ENCODE measurements around the gene TAGLN2. TPM values are rescaled to one million over a fixed set of nuclear protein-coding genes. Genes with fewer than 3 reads are reported as not detected.

The TAGLN2 gene
- total RNA-seq, 2 donors from 2014 or later, result 378 to 431 TPM

DNA sequence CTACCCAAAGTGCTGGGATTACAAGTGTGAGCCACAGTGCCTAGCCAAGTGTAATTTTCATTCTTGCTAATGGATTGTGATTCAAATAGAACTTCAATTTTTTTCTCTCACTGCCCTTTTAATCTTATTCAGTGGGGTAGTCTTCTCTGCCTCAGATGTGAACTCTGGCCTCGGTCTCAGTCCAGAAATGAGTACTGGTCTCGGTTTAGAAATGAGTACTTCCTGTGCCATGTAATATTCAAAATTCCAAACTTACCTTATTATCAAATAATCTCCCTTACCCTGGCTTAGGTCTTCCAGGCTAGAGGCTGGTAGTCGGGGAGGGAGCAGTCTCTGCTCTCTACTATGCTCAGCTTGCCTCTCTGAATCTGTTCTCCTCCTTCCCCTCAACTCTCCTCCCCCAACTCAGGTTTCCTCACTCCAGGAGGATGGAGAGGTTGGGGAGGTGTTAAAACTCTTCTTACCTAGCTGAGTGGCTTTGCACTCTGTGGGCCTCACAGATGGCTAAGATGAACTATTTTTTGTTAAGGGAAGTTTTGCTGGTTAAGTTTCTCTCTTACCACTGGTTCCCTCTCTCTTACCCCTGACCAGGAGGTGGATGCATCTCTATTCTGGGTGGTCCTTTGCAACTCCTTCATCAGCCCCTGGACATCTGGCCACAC, 33.5 kb upstream of the TAGLN2 start:
- ATAC-seq (replicated peaks in 1 of 2) (peak; percentile 49 to 83), DNase-seq (no peak)
- Mint-ChIP-seq H3K36me3 (ENCODE audit: insufficient read depth in 2 of 2) (no peaks in the 10 kb centered on the region), H3K4me1 (ENCODE audit: low read depth) (peaks cover 14% of the 10 kb centered on the region), H3K9me3 (no peaks in the 10 kb centered on the region), H3K27ac (no peak overlapping the region), H3K4me3 (peak overlapping the region in 1 of 2 donors; percentile 6), H3K27me3 (ENCODE audit: low read depth) (peaks cover 19% of the 10 kb centered on the region)

DNA sequence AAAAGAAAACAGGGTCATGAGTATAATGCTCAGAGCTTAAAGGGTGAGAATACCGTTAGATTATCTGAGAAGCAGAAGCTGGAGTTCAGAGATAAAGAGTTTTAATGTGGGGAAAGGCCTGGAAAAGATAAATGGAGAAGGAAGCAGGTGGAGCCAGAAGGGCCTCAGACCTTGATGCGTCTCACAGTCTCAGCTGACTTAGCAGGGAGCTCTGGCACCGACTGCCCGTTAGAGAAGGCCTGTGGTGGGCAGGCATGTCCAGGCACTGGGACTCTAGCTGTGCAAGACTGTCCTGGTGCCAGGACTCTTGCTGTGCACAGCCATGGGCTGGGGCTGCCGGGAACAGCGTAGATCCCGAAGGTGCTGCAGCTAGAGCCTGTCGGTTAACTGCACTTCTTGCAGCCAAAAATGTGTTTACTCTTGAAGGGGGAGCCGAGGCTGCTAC, 32.5 kb upstream of the TAGLN2 start:
- H3K9me3 Mint-ChIP-seq, result no peaks in the 10 kb centered on the region

DNA sequence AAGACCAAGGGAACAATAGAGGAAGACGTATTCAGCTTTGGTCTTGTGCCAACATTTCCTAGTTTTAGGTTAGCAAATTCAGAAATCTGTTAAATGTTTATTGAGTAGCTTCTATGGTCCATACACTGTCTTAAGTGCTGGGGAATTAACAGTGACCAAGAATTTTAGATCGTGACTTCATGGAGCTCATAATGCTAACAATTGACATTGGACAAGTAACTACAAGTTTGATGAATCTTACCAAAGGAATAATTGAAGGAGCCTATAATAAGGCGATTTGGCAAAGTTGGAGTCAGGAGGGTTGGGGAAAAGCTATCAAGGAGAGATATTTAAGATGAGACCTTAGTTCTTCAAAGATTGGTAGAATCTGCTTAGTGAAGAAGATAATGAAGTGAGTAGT, 30.1 kb upstream of the TAGLN2 start:
- ATAC-seq (replicated peaks in 1 of 2), result no peak
- peaks cover 14% of the 10 kb centered on the region for H3K4me1 Mint-ChIP-seq (ENCODE audit: low read depth)
- H3K9me3 Mint-ChIP-seq, result no peaks in the 10 kb centered on the region
- H3K36me3 Mint-ChIP-seq (ENCODE audit: insufficient read depth in 2 of 2), result no peaks in the 10 kb centered on the region
- H3K27ac Mint-ChIP-seq, result no peak overlapping the region
- no peak for DNase-seq
- peaks cover 41% of the 10 kb centered on the region for H3K27me3 Mint-ChIP-seq (ENCODE audit: low read depth)
- H3K4me3 Mint-ChIP-seq, result no peak overlapping the region

More for the DNA sequence above, 32.5 kb upstream of the TAGLN2 start:
- Mint-ChIP-seq H3K4me1 (ENCODE audit: low read depth) (peaks cover 14% of the 10 kb centered on the region), H3K4me3 (no peak overlapping the region), H3K27me3 (ENCODE audit: low read depth) (peaks cover 25% of the 10 kb centered on the region), H3K27ac (no peak overlapping the region), H3K36me3 (ENCODE audit: insufficient read depth in 2 of 2) (no peaks in the 10 kb centered on the region)
- ATAC-seq (replicated peaks in 1 of 2), result no peak
- no peak for DNase-seq

DNA sequence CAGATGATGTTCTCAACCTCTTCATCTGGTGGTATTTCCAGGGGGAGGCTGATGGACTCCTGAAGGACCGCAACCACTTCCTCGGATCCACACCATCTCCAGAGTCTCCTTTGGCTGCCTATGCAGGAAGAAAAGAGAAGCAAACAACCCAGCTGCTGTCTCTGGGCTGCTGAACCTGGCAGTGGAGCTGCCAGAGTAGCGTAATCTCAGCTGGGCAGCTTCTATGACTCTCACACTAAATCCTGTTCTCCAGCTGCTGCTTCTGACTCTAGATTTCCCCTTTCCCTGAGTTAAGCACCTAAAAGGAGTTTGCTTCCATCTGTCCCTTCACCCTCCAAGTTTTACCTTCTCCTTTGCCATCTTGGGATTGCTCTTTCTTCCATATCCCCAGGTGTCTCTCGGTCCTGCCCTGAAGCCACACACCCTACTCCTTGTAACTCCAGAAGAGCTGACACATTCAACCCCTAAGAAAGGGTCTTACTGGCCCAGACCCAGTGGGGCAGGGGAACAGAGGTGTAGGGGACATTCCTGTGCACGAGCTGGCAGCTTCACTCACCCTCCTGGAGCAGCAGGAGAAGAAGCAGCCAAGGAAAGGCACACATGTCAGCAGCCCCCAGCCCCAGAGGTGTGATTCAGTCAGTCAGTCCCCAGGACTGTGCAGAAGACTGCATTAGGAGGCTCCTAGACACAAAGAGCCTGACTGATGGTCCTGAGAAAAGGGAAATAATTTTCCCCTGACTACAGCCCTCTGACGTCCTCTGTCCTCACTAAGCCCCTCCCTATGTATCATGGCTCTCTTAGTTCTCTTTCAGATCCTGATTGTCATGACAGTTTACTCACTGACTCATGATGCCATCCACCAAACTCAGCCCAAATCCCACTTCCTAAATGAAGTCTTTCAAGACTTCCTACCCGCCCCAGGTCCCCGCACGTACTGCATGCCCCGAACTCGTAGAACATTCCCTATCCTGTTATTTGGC, 28.5 kb upstream of the TAGLN2 start, which contains the start of gene SLAMF9:
Gene SLAMF9, minus strand, starts transcription at position 702 of the 980 bp plus-strand sequence. Its CDS starts 100 bp downstream, at position 602.
- no peaks in the 10 kb centered on the region for H3K9me3 Mint-ChIP-seq
- peaks cover 5% of the 10 kb centered on the region for H3K4me1 Mint-ChIP-seq (ENCODE audit: low read depth)
- no peaks in the 10 kb centered on the region for H3K36me3 Mint-ChIP-seq (ENCODE audit: insufficient read depth in 2 of 2)
- peaks cover 41% of the 10 kb centered on the region for H3K27me3 Mint-ChIP-seq (ENCODE audit: low read depth)
- no peak for DNase-seq
- H3K27ac Mint-ChIP-seq, result no peak within 1 kb of the TSS
- H3K4me3 Mint-ChIP-seq, result no peak within 1 kb of the TSS
- no peak for ATAC-seq (replicated peaks in 1 of 2)

DNA sequence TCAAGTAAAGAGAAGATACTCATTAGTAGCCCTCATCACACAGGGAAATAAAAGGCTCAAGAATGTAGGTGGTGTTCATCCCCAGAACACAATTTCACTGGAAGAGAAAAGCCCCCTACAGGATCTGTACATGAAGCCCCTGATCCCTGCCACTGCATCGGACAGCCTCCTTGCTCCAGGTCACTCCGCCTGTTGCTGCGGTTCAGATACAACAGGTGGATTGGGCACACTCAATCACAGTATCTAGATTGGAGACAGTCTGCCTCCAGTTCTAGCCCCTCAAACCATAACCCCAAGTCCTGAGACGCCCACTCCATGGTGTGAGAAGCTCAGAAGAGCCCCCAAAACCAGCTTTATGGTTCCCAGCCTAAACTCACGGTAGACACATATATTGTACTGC, 27.6 kb upstream of the TAGLN2 start:
- Mint-ChIP-seq H3K4me1 (ENCODE audit: low read depth) (no peaks in the 10 kb centered on the region), H3K36me3 (ENCODE audit: insufficient read depth in 2 of 2) (no peaks in the 10 kb centered on the region), H3K4me3 (no peak overlapping the region), H3K27ac (no peak overlapping the region), H3K9me3 (no peaks in the 10 kb centered on the region), H3K27me3 (ENCODE audit: low read depth) (peaks cover 46% of the 10 kb centered on the region)
- ATAC-seq (replicated peaks in 1 of 2) (no peak), DNase-seq (no peak)

DNA sequence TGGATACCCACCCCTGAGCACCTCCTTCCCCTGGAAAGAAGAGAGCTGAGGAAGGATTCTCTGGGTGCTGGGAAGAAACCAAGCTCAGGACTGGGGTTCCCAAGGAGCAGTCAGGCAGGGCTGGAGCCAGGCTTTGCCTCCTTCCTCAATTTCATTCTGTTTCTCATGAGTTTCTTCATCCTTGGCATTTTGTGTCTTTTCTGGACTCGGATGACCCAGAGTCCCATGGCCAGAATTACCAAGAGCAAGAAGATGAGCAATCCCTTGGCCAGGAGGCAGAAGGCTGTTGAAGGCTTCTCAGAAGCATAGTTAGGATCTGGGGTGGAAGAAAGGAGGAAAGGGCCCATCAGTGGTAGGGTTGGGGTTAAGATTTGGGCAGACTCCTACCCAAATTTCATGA, 26.2 kb upstream of the TAGLN2 start:
- H3K4me1 Mint-ChIP-seq (ENCODE audit: low read depth), result no peaks in the 10 kb centered on the region
- no peak overlapping the region for H3K27ac Mint-ChIP-seq
- no peaks in the 10 kb centered on the region for H3K36me3 Mint-ChIP-seq (ENCODE audit: insufficient read depth in 2 of 2)
- H3K4me3 Mint-ChIP-seq, result no peak overlapping the region
- no peak for ATAC-seq (replicated peaks in 1 of 2)
- peaks cover 48% of the 10 kb centered on the region for H3K27me3 Mint-ChIP-seq (ENCODE audit: low read depth)
- no peak for DNase-seq
- no peaks in the 10 kb centered on the region for H3K9me3 Mint-ChIP-seq

DNA sequence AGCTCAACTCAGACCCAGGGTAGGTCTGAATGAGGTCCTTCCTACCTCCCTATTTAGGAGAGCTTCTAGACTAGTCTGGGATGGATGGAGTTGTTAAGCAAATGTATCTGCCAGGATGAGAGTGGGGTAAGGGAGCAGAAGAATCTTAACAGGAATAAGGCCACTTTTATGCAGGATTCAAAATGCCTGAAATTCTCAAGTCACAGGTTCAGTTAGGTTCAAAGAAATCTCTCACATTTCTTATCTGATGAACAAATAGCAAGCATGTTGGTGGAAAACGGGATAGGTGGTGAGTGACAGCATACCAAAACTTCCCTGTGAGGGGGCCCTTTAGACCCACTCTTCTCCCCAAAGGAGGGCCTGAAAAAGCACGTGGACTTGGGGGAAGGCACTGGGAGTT, 25.7 kb upstream of the TAGLN2 start:
- Mint-ChIP-seq H3K36me3 (ENCODE audit: insufficient read depth in 2 of 2) (no peaks in the 10 kb centered on the region), H3K4me1 (ENCODE audit: low read depth) (no peaks in the 10 kb centered on the region), H3K27me3 (ENCODE audit: low read depth) (peaks cover 43% of the 10 kb centered on the region), H3K4me3 (no peak overlapping the region), H3K27ac (no peak overlapping the region), H3K9me3 (no peaks in the 10 kb centered on the region)
- ATAC-seq (replicated peaks in 1 of 2) (no peak), DNase-seq (no peak)

DNA sequence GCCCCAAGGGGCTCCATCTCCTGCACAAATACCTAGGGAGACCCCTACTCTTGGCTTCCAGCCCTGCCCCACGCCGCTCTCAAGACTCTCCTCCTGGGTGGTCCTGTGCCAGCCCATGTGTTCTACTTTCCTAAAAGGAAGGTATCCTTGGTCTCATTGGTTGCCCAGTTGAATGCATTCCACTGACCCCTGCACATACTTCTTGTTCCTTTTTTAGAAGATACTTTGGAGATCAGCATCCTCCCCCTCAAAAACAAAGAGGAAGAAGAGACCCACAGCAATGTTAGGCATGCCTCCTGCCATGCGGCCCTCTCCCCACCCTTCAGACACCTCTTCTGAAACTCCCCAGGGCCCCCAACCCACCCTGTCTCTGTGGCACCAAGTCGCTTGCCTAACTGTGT, 24.7 kb upstream of the TAGLN2 start:
- no peak for DNase-seq
- Mint-ChIP-seq H3K27me3 (ENCODE audit: low read depth) (peaks cover 44% of the 10 kb centered on the region), H3K36me3 (ENCODE audit: insufficient read depth in 2 of 2) (no peaks in the 10 kb centered on the region), H3K9me3 (no peaks in the 10 kb centered on the region), H3K4me1 (ENCODE audit: low read depth) (peaks cover 6% of the 10 kb centered on the region), H3K27ac (no peak overlapping the region), H3K4me3 (no peak overlapping the region)
- no peak for ATAC-seq (replicated peaks in 1 of 2)

DNA sequence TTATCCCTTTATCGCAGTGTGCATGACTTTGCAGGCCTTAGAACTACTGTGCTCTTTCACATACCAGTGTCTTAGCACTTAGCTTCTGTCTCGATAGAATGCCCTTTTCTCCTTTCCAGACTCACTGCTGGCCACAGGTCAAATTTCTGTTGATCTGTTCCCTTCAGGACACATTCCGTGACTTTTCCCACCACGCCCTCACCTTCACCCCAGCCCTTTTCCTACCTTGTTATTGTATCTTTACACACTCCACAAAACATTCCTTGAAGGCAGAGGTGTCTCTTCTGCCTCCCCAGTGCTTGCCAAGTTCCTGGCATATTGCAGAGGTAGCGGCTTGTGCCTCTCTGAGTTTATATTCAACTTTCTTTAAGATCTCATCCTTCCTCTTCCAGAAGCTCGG, 23.8 kb upstream of the TAGLN2 start:
- Mint-ChIP-seq H3K36me3 (ENCODE audit: insufficient read depth in 2 of 2) (no peaks in the 10 kb centered on the region), H3K4me1 (ENCODE audit: low read depth) (peaks cover 9% of the 10 kb centered on the region), H3K4me3 (no peak overlapping the region), H3K27ac (no peak overlapping the region), H3K27me3 (ENCODE audit: low read depth) (peaks cover 48% of the 10 kb centered on the region), H3K9me3 (no peaks in the 10 kb centered on the region)
- no peak for DNase-seq
- ATAC-seq (replicated peaks in 1 of 2), result no peak

DNA sequence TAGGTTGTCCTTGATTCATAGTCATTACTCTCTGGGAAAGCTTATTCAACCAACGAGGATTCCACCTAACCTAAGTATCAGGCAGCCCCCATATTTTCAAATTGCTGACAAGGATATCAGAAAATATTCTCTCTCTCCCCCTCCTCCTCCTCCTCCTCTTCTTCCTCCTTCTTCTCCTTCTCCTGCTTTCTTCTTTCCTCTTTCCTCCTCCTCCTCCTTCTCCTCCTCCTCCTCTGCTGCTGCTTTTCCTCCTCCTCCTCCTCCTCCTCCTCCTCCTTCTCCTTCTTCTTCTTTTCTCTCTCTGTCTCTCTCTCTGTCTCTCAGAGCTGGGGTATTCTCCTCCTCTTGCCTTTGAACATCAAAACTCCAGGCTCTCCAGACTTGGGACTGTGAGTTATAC, 22.6 kb upstream of the TAGLN2 start:
- H3K4me1 Mint-ChIP-seq (ENCODE audit: low read depth), result peaks cover 9% of the 10 kb centered on the region
- ATAC-seq (replicated peaks in 1 of 2) (no peak), DNase-seq (no peak)
- peaks cover 50% of the 10 kb centered on the region for H3K27me3 Mint-ChIP-seq (ENCODE audit: low read depth)
- no peaks in the 10 kb centered on the region for H3K36me3 Mint-ChIP-seq (ENCODE audit: insufficient read depth in 2 of 2)
- no peak overlapping the region for H3K27ac Mint-ChIP-seq
- no peak overlapping the region for H3K4me3 Mint-ChIP-seq
- H3K9me3 Mint-ChIP-seq, result no peaks in the 10 kb centered on the region

DNA sequence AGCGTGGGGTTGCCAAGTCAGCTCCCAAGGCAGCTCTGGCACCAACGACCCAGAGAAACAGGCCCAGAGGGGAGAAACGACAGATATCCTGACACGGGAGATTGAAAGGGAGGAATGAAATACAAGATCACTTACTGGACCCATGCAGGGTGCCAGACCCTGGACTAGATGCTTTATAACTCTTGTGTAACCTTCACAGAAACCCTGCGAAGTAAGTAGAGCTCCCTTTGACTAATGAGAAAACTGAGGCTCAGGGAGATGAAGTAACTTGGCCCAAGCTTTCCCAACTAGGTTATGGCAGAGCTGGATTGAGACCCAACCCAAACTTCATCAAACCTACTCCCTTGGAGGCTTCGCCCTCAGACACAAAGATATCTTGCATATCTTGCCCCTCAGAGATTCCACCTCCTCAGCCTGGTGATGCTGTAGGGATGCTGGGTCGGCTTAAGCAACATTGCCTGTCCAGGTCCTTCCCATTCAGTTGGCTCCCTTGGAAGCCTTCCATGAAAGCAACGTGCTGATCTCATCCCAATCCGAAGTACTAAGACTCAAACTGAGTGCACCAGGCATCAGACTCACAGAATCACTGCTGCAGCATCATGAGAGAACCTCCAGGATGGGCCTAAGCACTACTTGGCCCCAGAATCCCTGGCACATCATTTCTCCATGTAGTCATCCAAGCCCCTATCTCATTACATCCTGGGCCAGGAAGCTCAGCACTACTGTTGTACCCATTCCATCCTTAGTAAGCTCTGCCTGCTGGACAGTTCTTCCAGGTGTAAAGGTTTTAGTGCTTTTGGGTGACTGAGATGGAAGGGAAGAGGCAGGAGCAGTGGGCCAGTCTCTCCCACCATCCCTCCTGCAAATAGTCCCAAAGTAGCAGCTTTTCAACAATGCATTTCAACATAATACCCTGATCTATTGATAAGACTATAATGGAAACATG, 21.2 kb upstream of the TAGLN2 start:
- no peaks in the 10 kb centered on the region for H3K36me3 Mint-ChIP-seq (ENCODE audit: insufficient read depth in 2 of 2)
- H3K9me3 Mint-ChIP-seq, result no peaks in the 10 kb centered on the region
- peak overlapping the region; percentile 63 to 79 for H3K4me3 Mint-ChIP-seq
- H3K27me3 Mint-ChIP-seq (ENCODE audit: low read depth), result peaks cover 51% of the 10 kb centered on the region
- no peak overlapping the region for H3K27ac Mint-ChIP-seq
- no peak for ATAC-seq (replicated peaks in 1 of 2)
- H3K4me1 Mint-ChIP-seq (ENCODE audit: low read depth), result peaks cover 9% of the 10 kb centered on the region
- DNase-seq, result no peak

DNA sequence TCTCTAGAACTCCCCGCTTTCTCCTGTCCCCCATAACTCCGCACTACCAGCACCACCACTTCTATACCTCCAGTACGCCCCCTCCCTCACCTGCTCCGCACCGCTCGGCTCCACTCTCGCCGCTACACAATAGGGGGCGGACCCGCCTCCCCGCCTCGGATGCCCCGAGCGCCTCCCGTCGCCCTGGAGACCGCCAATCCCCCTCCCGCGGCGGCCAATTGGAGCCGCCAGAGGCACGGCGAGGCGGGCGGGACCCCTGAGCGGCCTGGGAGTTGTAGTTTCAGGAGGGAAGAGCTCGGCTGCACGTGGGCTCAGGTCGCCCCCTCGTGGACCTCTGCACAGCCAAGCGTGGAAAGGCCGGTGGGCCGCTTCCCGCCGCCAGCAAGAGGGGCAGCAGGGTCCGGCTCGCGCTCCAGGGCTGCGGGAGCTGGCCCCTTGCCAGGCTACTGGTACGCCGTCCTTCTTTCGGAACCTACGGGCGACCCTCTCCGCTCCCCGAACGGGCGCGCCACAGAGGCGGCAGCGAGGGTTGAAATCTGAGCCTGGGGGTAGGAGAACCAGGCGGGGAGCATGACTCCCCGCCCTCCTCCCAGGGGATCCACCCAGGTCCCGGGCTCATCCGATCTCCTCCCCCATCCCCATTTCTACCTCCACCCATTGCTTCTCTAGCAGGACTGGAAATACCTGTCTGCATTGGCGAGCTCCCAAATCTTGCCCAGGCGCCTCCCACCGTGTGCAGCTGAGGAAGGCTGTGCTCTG, 20.4 kb upstream of the TAGLN2 start, which contains the start of gene IGSF9:
Gene IGSF9, minus strand, starts transcription at position 131 of the 759 bp plus-strand sequence. CDS start 2,159 bp downstream, outside the sequence.
- Mint-ChIP-seq H3K4me1 (ENCODE audit: low read depth) (peaks cover 9% of the 10 kb centered on the region), H3K36me3 (ENCODE audit: insufficient read depth in 2 of 2) (no peaks in the 10 kb centered on the region), H3K9me3 (no peaks in the 10 kb centered on the region), H3K4me3 (peak within 1 kb of the TSS; percentile 63 to 79), H3K27me3 (ENCODE audit: low read depth) (peaks cover 45% of the 10 kb centered on the region), H3K27ac (no peak within 1 kb of the TSS)
- ATAC-seq (replicated peaks in 1 of 2), result peak; percentile 84 to 89
- DNase-seq, result peak; percentile 63 to 71

All from activated T-cell treated with anti-CD3 and anti-CD28 coated beads, Interleukin-2, amount 50 U/mL, for 72 hours (primary cell).